Astrocyte (in vitro differentiated cells and primary cell): ENCODE results near the gene MAP7. TPM values are rescaled to one million over a fixed set of nuclear protein-coding genes. Genes with fewer than 3 reads are reported as not detected.

Source experiments
- DNase-seq: peaks from one replicate; pipeline ENCODE4 v3.0.0-alpha.2; 2010; ENCODE audit warnings: low read depth
- FAIRE-seq: peaks from 2 replicates; lab custom pipeline; 2011; peaks lifted over from hg19 to GRCh38; lab: Jason Lieb, UNC
- H2AFZ ChIP-seq: 2 replicates; pipeline ENCODE4 v1.6.0; 2012; ENCODE audit warnings: low read depth, low read length, inconsistent platforms
- H3K27ac ChIP-seq: 2 replicates; pipeline ENCODE4 v1.5.1; 2011; ENCODE audit warnings: low read depth, low read length, inconsistent platforms
- H3K27me3 ChIP-seq: 2 replicates; pipeline ENCODE4 v1.6.0; 2011; ENCODE audit warnings: low read length, inconsistent platforms; ENCODE audit not compliant: insufficient read depth
- H3K36me3 ChIP-seq: 2 replicates; pipeline ENCODE4 v1.5.1; 2011; ENCODE audit warnings: low read length, inconsistent platforms; ENCODE audit not compliant: insufficient read depth
- H3K4me1 ChIP-seq: 2 replicates; pipeline ENCODE4 v1.5.1; 2011; ENCODE audit warnings: low read length, inconsistent platforms; ENCODE audit not compliant: insufficient read depth
- H3K4me2 ChIP-seq: 2 replicates; pipeline ENCODE4 v1.6.0; 2012; ENCODE audit warnings: low read length, inconsistent platforms
- H3K4me3 ChIP-seq: 2 replicates; pipeline ENCODE4 v1.5.1; 2011; ENCODE audit warnings: low read depth, mild to moderate bottlenecking, low read length, inconsistent platforms; ENCODE audit not compliant: insufficient read depth
- H3K79me2 ChIP-seq: 2 replicates; pipeline ENCODE4 v1.6.0; 2012; ENCODE audit warnings: mild to moderate bottlenecking, low read length, inconsistent platforms; ENCODE audit not compliant: insufficient read depth
- H3K9ac ChIP-seq: 2 replicates; pipeline ENCODE4 v1.6.0; 2012; ENCODE audit warnings: mild to moderate bottlenecking, low read length, inconsistent platforms
- H3K9me3 ChIP-seq: 2 replicates; pipeline ENCODE4 v1.5.1; 2012; ENCODE audit warnings: low read depth, mild to moderate bottlenecking, low read length, inconsistent platforms; ENCODE audit not compliant: insufficient read depth
- H4K20me1 ChIP-seq: 2 replicates; pipeline ENCODE4 v1.6.0; 2012; ENCODE audit warnings: low read length, inconsistent platforms; ENCODE audit not compliant: insufficient read depth
- H3K27ac Mint-ChIP-seq: one replicate; pipeline ENCODE4 v1.8.0; 2021; ENCODE audit warnings: mild to moderate bottlenecking, mixed read lengths; ENCODE audit not compliant: unreplicated experiment
- H3K27me3 Mint-ChIP-seq: one replicate; pipeline ENCODE4 v1.8.0; 2021; ENCODE audit warnings: low read depth, mixed read lengths; ENCODE audit not compliant: unreplicated experiment
- H3K36me3 Mint-ChIP-seq: one replicate; pipeline ENCODE4 v1.8.0; 2021; ENCODE audit warnings: low read depth, mixed read lengths; ENCODE audit not compliant: unreplicated experiment
- H3K4me1 Mint-ChIP-seq: one replicate; pipeline ENCODE4 v1.8.0; 2021; ENCODE audit warnings: low read depth, mixed read lengths; ENCODE audit not compliant: unreplicated experiment
- H3K4me3 Mint-ChIP-seq: one replicate; pipeline ENCODE4 v1.8.0; 2021; ENCODE audit warnings: mild to moderate bottlenecking, moderate library complexity, mixed read lengths; ENCODE audit not compliant: unreplicated experiment
- H3K9me3 Mint-ChIP-seq: one replicate; pipeline ENCODE4 v1.8.0; 2021; ENCODE audit warnings: mild to moderate bottlenecking, mixed read lengths; ENCODE audit not compliant: unreplicated experiment
- CTCF ChIP-seq: IDR thresholded peaks from 2 replicates; pipeline ENCODE4 v1.5.1; 2011; ENCODE audit warnings: low read depth, mild to moderate bottlenecking, inconsistent platforms, low read length, moderate library complexity; ENCODE audit not compliant: insufficient read depth
- EZH2 ChIP-seq: IDR thresholded peaks from 2 replicates; pipeline ENCODE4 v1.6.1; 2012; ENCODE audit warnings: mild to moderate bottlenecking, low read length, inconsistent platforms; ENCODE audit not compliant: insufficient read depth
- total RNA-seq: library from RNA; stranded (reverse); gene quantifications from 2 replicates; pipeline ENCODE4 v1.2.1, GENCODE V29; 2021

Gene MAP7
- total RNA-seq, 1 donor from 2014 or later: 3.3 TPM

- no peaks in the 10 kb centered on the region for H3K27me3 Mint-ChIP-seq
- H4K20me1 ChIP-seq: no peaks in the 10 kb centered on the region
- H3K4me3 Mint-ChIP-seq: no peak overlapping the region
- no peak for TF ChIP-seq CTCF
- TF ChIP-seq EZH2: no peak
- no peaks in the 10 kb centered on the region for H3K79me2 ChIP-seq
- no peak for FAIRE-seq
- H3K9me3 ChIP-seq: no peaks in the 10 kb centered on the region
- H3K9ac ChIP-seq: no peak overlapping the region
- H2AFZ ChIP-seq: no peak overlapping the region
- no peaks in the 10 kb centered on the region for H3K4me1 Mint-ChIP-seq
- no peak overlapping the region for H3K4me3 ChIP-seq
- no peak overlapping the region for H3K4me2 ChIP-seq
- H3K27ac ChIP-seq: no peak overlapping the region
- H3K36me3 Mint-ChIP-seq: no peaks in the 10 kb centered on the region
- no peaks in the 10 kb centered on the region for H3K36me3 ChIP-seq
- no peak overlapping the region for H3K27ac Mint-ChIP-seq
- no peaks in the 10 kb centered on the region for H3K4me1 ChIP-seq
- no peaks in the 10 kb centered on the region for H3K9me3 Mint-ChIP-seq
- H3K27me3 ChIP-seq: peaks cover 4% of the 10 kb centered on the region
- no peak for DNase-seq
These were observed 122.9 kb downstream of the MAP7 start for GRCh38 chr6:136427378-136427717.

- DNase-seq (no peak), FAIRE-seq (no peak)
- no peak overlapping the region for H3K9ac ChIP-seq
- Mint-ChIP-seq H3K4me3 (no peak overlapping the region), H3K27me3 (no peaks in the 10 kb centered on the region), H3K36me3 (no peaks in the 10 kb centered on the region), H3K27ac (no peak overlapping the region), H3K9me3 (no peaks in the 10 kb centered on the region), H3K4me1 (no peaks in the 10 kb centered on the region)
- no peaks in the 10 kb centered on the region for H3K79me2 ChIP-seq
- H3K4me1 ChIP-seq: no peaks in the 10 kb centered on the region
- H3K27ac ChIP-seq: no peak overlapping the region
- no peak overlapping the region for H2AFZ ChIP-seq
- H3K27me3 ChIP-seq: peaks cover 4% of the 10 kb centered on the region
- no peak for TF ChIP-seq CTCF
- no peak for TF ChIP-seq EZH2
- H3K4me2 ChIP-seq: no peak overlapping the region
- H3K36me3 ChIP-seq: no peaks in the 10 kb centered on the region
- H3K4me3 ChIP-seq: no peak overlapping the region
- no peaks in the 10 kb centered on the region for H4K20me1 ChIP-seq
- H3K9me3 ChIP-seq: no peaks in the 10 kb centered on the region
These were observed 123.4 kb downstream of the MAP7 start for GRCh38 chr6:136426627-136427377.

GRCh38 chr6:136425793-136426192 is 124.4 kb downstream of the MAP7 start:
- no peaks in the 10 kb centered on the region for H3K36me3 Mint-ChIP-seq
- no peak overlapping the region for H3K9ac ChIP-seq
- no peaks in the 10 kb centered on the region for H3K79me2 ChIP-seq
- no peaks in the 10 kb centered on the region for H3K4me1 ChIP-seq
- DNase-seq (no peak), FAIRE-seq (no peak)
- H3K9me3 ChIP-seq: no peaks in the 10 kb centered on the region
- no peak for TF ChIP-seq CTCF
- TF ChIP-seq EZH2: no peak
- H2AFZ ChIP-seq: no peak overlapping the region
- no peaks in the 10 kb centered on the region for H4K20me1 ChIP-seq
- H3K4me3 ChIP-seq: no peak overlapping the region
- H3K4me1 Mint-ChIP-seq: no peaks in the 10 kb centered on the region
- H3K36me3 ChIP-seq: no peaks in the 10 kb centered on the region
- H3K27ac ChIP-seq: no peak overlapping the region
- H3K4me3 Mint-ChIP-seq: no peak overlapping the region
- H3K9me3 Mint-ChIP-seq: no peaks in the 10 kb centered on the region
- H3K4me2 ChIP-seq: no peak overlapping the region
- peaks cover 4% of the 10 kb centered on the region for H3K27me3 ChIP-seq
- no peak overlapping the region for H3K27ac Mint-ChIP-seq
- H3K27me3 Mint-ChIP-seq: no peaks in the 10 kb centered on the region
